Right atrium auricular region (tissue), 2 donors: Measurements from ENCODE around the gene CKS2. TPM values are rescaled to one million over a fixed set of nuclear protein-coding genes. Genes with fewer than 3 reads are reported as not detected.
"Not testable (repeated sequence)": the region's sequence is repeated elsewhere in the genome, so short reads cannot be mapped to it uniquely, and the experiment has no call there.

ENCODE experiments used
- DNase-seq: peaks from one replicate; pipeline ENCODE4 v3.0.0-alpha.2; 2019; ENCODE audit warnings: low spot score
- H3K27ac ChIP-seq, 2 donors: fragments of 200-600 bp; sonication (generic); 1 replicate in 1 of 2; 2 replicates in 1 of 2; pipeline ENCODE4 v1.5.1; 2016 to 2019
- H3K27me3 ChIP-seq, 2 donors: fragments of 200-600 bp; sonication (generic); one replicate each; pipeline versions ENCODE4 v1.5.1 to v1.6.0; 2017 to 2019
- H3K36me3 ChIP-seq: fragments of 200-600 bp; sonication (generic); one replicate; pipeline ENCODE4 v1.5.1; 2016
- H3K4me1 ChIP-seq, 2 donors: fragments of 200-600 bp; sonication (generic); one replicate each; pipeline versions ENCODE4 v1.5.1 to v1.6.0; 2017 to 2019
- H3K4me3 ChIP-seq, 2 donors: fragments of 200-600 bp; sonication (generic); 1 replicate in 1 of 2; 2 replicates in 1 of 2; pipeline ENCODE4 v1.5.1; 2017 to 2019; ENCODE audit warnings: mild to moderate bottlenecking in 1 of 2, moderate library complexity in 1 of 2
- H3K9me3 ChIP-seq, 2 donors: fragments of 200-600 bp; sonication (generic); one replicate each; pipeline ENCODE4 v1.5.1; 2019
- CTCF ChIP-seq, 2 donors: fragments of 200-600 bp; sonication (generic); IDR thresholded peaks; one replicate each; pipeline ENCODE4 v1.5.1; 2019; ENCODE audit warnings: antibody characterized with exemption in 2 of 2
- total RNA-seq, 2 donors: library from RNA; depleted of rRNA; stranded (reverse); fragments of >200 nt; gene quantifications; one replicate each; pipeline ENCODE4 v1.1.0, GENCODE V29; 2016

CKS2 gene
- total RNA-seq, 2 donors from 2014 or later = 7.4 to 10.6 TPM

GRCh38 chr9:89278551-89278950 is 32.4 kb upstream of the CKS2 start:
- no peak for TF ChIP-seq CTCF (IDR thresholded peaks at IDR 0.05)
- Histone ChIP-seq H3K4me1 (peaks cover 0 to 14% of the 10 kb centered on the region in 2 donors), H3K4me3 (no peak overlapping the region), H3K27ac (no peak overlapping the region), H3K9me3 (peaks cover 4 to 17% of the 10 kb centered on the region in 2 donors), H3K36me3 (no peaks in the 10 kb centered on the region), H3K27me3 (no peaks in the 10 kb centered on the region)
- DNase-seq = no peak

GRCh38 chr9:89278997-89279739 is 31.8 kb upstream of the CKS2 start:
- no peak for DNase-seq

GRCh38 chr9:89281106-89281505 is 29.9 kb upstream of the CKS2 start:
- Histone ChIP-seq H3K4me1 (peaks cover 0 to 14% of the 10 kb centered on the region in 2 donors), H3K27me3 (no peaks in the 10 kb centered on the region), H3K36me3 (no peaks in the 10 kb centered on the region), H3K27ac (no peak overlapping the region), H3K4me3 (no peak overlapping the region), H3K9me3 (no peaks in the 10 kb centered on the region)
- TF ChIP-seq CTCF (IDR thresholded peaks at IDR 0.05) = no peak
- DNase-seq = no peak

More at GRCh38 chr9:89278997-89279739, 31.8 kb upstream of the CKS2 start:
- peak; percentile 32 to 74 for TF ChIP-seq CTCF (IDR thresholded peaks at IDR 0.05)
- Histone ChIP-seq H3K27ac (no peak overlapping the region), H3K4me3 (no peak overlapping the region), H3K27me3 (no peaks in the 10 kb centered on the region), H3K9me3 (peaks cover 0 to 10% of the 10 kb centered on the region in 2 donors), H3K36me3 (no peaks in the 10 kb centered on the region), H3K4me1 (peaks cover 0 to 14% of the 10 kb centered on the region in 2 donors)

GRCh38 chr9:89282248-89282968 is 28.6 kb upstream of the CKS2 start:
- not testable (repeated sequence) for H3K9me3 ChIP-seq, H3K27ac ChIP-seq, DNase-seq, H3K36me3 ChIP-seq, H3K27me3 ChIP-seq
- H3K4me1 ChIP-seq = peaks cover 0 to 14% of the 10 kb centered on the region in 2 donors
- H3K4me3 ChIP-seq = peak overlapping the region; percentile 27 to 49

- Histone ChIP-seq H3K27ac (no peak overlapping the region), H3K4me3 (no peak overlapping the region), H3K4me1 (peaks cover 0 to 14% of the 10 kb centered on the region in 2 donors), H3K36me3 (no peaks in the 10 kb centered on the region), H3K27me3 (no peaks in the 10 kb centered on the region), H3K9me3 (no peaks in the 10 kb centered on the region)
- no peak for DNase-seq
- no peak for TF ChIP-seq CTCF (IDR thresholded peaks at IDR 0.05)
These were observed 26.9 kb upstream of the CKS2 start for GRCh38 chr9:89284076-89284475.

GRCh38 chr9:89291741-89292140 is 19.3 kb upstream of the CKS2 start:
- DNase-seq = no peak
- no peak for TF ChIP-seq CTCF (IDR thresholded peaks at IDR 0.05)
- Histone ChIP-seq H3K27ac (no peak overlapping the region), H3K9me3 (no peaks in the 10 kb centered on the region), H3K36me3 (no peaks in the 10 kb centered on the region), H3K4me1 (no peaks in the 10 kb centered on the region), H3K27me3 (no peaks in the 10 kb centered on the region), H3K4me3 (no peak overlapping the region)
